Gastroesophageal sphincter (tissue), 3 donors: ENCODE measurements around the gene TAS1R3.

Source experiments
- EP300 ChIP-seq: sonication (generic); formaldehyde crosslinking; IDR thresholded peaks from one replicate; pipeline ENCODE4 v1.6.1; 2017; ENCODE audit warnings: antibody characterized with exemption, mild to moderate bottlenecking
- POLR2A ChIP-seq, 2 donors: fragments of 450-650 bp; IDR thresholded peaks; one replicate each; pipeline ENCODE4 v1.6.1; 2017; ENCODE audit warnings: antibody characterized with exemption in 2 of 2, mild to moderate bottlenecking in 2 of 2, moderate library complexity in 1 of 2
- TF ChIP-seq, protein P1 (sequence below), 4 experiments: fragments of 200-600 bp in 2 of 4; fragments of 450-650 bp in 2 of 4; sonication (generic) in 1 of 4; IDR thresholded peaks; one replicate each; pipeline ENCODE4 v1.5.1; 2017 to 2019; ENCODE audit warnings: antibody characterized with exemption in 4 of 4, mild to moderate bottlenecking in 2 of 4, moderate library complexity in 2 of 4

DNA sequence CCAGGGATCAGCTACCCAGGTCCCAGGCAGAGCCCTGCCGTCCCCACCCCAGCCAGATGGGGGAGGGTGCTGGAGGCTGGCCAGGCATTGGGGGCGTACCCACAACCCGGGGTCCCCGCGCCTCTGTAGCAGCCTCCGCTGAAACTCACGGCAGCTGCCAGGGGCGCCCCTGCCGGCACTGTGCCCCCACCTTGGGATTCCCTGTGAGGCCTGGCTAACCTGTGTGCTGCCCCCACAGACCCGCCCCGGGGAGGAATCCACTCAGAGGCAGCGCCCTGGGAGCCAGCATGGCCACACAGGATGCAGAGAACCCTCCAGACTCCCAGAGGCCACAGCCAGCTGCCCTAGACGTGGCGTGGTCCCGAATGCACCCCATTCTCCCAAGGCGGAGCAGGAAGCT lies 14.3 kb downstream of the TAS1R3 start:
- TF ChIP-seq POLR2A (IDR thresholded peaks at IDR 0.05) (no peak), EP300 (no peak)
- TF ChIP-seq, protein P1, sequence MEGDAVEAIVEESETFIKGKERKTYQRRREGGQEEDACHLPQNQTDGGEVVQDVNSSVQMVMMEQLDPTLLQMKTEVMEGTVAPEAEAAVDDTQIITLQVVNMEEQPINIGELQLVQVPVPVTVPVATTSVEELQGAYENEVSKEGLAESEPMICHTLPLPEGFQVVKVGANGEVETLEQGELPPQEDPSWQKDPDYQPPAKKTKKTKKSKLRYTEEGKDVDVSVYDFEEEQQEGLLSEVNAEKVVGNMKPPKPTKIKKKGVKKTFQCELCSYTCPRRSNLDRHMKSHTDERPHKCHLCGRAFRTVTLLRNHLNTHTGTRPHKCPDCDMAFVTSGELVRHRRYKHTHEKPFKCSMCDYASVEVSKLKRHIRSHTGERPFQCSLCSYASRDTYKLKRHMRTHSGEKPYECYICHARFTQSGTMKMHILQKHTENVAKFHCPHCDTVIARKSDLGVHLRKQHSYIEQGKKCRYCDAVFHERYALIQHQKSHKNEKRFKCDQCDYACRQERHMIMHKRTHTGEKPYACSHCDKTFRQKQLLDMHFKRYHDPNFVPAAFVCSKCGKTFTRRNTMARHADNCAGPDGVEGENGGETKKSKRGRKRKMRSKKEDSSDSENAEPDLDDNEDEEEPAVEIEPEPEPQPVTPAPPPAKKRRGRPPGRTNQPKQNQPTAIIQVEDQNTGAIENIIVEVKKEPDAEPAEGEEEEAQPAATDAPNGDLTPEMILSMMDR (IDR thresholded peaks at IDR 0.05): no peak
